ENCODE data around the gene ARID5B. TPM values are rescaled to one million over a fixed set of nuclear protein-coding genes. Genes with fewer than 3 reads are reported as not detected.

The ARID5B gene
- total RNA-seq, 3 donors from 2014 or later = 21.9 to 34.1 (median 22.4) TPM

- no peaks in the 10 kb centered on the region for H3K36me3 ChIP-seq (ENCODE audit: low read depth)
- H3K9me3 ChIP-seq = no peaks in the 10 kb centered on the region
- TF ChIP-seq, protein P1, sequence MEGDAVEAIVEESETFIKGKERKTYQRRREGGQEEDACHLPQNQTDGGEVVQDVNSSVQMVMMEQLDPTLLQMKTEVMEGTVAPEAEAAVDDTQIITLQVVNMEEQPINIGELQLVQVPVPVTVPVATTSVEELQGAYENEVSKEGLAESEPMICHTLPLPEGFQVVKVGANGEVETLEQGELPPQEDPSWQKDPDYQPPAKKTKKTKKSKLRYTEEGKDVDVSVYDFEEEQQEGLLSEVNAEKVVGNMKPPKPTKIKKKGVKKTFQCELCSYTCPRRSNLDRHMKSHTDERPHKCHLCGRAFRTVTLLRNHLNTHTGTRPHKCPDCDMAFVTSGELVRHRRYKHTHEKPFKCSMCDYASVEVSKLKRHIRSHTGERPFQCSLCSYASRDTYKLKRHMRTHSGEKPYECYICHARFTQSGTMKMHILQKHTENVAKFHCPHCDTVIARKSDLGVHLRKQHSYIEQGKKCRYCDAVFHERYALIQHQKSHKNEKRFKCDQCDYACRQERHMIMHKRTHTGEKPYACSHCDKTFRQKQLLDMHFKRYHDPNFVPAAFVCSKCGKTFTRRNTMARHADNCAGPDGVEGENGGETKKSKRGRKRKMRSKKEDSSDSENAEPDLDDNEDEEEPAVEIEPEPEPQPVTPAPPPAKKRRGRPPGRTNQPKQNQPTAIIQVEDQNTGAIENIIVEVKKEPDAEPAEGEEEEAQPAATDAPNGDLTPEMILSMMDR (IDR thresholded peaks at IDR 0.05) = no peak
- H3K4me1 ChIP-seq (ENCODE audit: low read depth) = no peaks in the 10 kb centered on the region
- DNase-seq (no peak), ATAC-seq (no peak)
- no peak overlapping the region for H3K4me3 ChIP-seq
- intact Hi-C loops (cut with DNase I, micrococcal nuclease) = no loop called here
Observed at GRCh38 chr10:62131724-62132123, 230.2 kb downstream of the ARID5B start.

GRCh38 chr10:62133618-62134017 lies 232.1 kb downstream of the ARID5B start:
- intact Hi-C loops (cut with DNase I, micrococcal nuclease) = no loop called here
- DNase-seq (no peak), ATAC-seq (no peak)
- Histone ChIP-seq H3K9me3 (no peaks in the 10 kb centered on the region), H3K4me3 (no peak overlapping the region), H3K36me3 (ENCODE audit: low read depth) (no peaks in the 10 kb centered on the region), H3K4me1 (ENCODE audit: low read depth) (no peaks in the 10 kb centered on the region)
- TF ChIP-seq, protein P1 (IDR thresholded peaks at IDR 0.05) = no peak

DNA sequence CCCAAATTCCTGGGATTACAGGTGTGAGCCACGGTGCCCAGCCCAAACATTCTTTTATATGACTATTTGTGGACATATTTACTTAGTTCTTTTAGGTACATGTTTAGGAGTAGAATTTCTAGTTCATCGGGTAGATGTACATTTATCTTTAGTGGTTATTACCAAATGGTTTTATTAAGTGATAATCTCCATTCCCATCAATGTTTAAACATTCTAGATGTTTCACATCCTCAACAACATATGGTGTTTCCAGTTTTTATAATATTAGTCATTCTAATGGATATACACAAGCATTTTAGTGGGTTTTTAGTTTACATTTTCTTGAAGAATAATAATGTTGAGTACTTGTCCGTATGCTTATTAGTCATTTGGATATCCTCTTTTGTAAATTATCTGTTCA lies 235.4 kb downstream of the ARID5B start:
- ATAC-seq (no peak), DNase-seq (no peak)
- TF ChIP-seq, protein P1 (IDR thresholded peaks at IDR 0.05) = no peak
- Histone ChIP-seq H3K4me3 (no peak overlapping the region), H3K9me3 (no peaks in the 10 kb centered on the region), H3K36me3 (ENCODE audit: low read depth) (no peaks in the 10 kb centered on the region), H3K4me1 (ENCODE audit: low read depth) (no peaks in the 10 kb centered on the region)
- intact Hi-C loops (cut with DNase I, micrococcal nuclease) = no loop called here

Other genes with a start within 250 kb of the ARID5B start
- 1 to 10 TPM in 1 of 3 donors, under 1 TPM in 1, not detected in 1; 0.22 to 3.4 TPM for gene CABCOCO1, start 238.8 kb upstream of the ARID5B start, total RNA-seq

All from mucosa of descending colon (tissue), 3 donors.